Measurements from ENCODE around the gene NCSTN. TPM values are rescaled to one million over a fixed set of nuclear protein-coding genes. Genes with fewer than 3 reads are reported as not detected.

Gene NCSTN
- total and polyA plus RNA-seq, 9 of the 15 experiments (the other 6 are each of a cell fraction or from before 2014, with no cell fraction given) = 21.3 to 91.1 (median 57.9) TPM

- TF ChIP-seq ARID1B (IDR thresholded peaks at IDR 0.05) = no peak
- peak; percentile 64; the same call in 1 of the 2 replicates for TF ChIP-seq KLF1 (tag; IDR thresholded peaks at IDR 0.05)
- no peak for TF ChIP-seq ZNF431 (CRISPR knock-in tag; IDR thresholded peaks at IDR 0.05)
- no peak for TF ChIP-seq HNRNPK (IDR thresholded peaks at IDR 0.05; ENCODE audit: low read depth, low read length, poor library complexity, severe bottlenecking)
- TF ChIP-seq ZBTB11 (CRISPR knock-in tag; IDR thresholded peaks at IDR 0.05) = peak in 2 of 3 experiments; percentile 86 to 98; a peak in 4 of 6 replicates
- TF ChIP-seq RAD51 (IDR thresholded peaks at IDR 0.05; ENCODE audit: borderline replicate concordance, low read depth) = no peak
- peak; percentile 77 for TF ChIP-seq ARID4B (CRISPR knock-in tag; IDR thresholded peaks at IDR 0.05)
- 0 out of 2 replicates have a peak, but pooled peaks have one; percentile 24 for TF ChIP-seq HDGF (IDR thresholded peaks at IDR 0.05)
- peak in 1 of 2 experiments; percentile 87; a peak in 2 of 4 replicates for TF ChIP-seq TRIM24 (IDR thresholded peaks at IDR 0.05)
- TF ChIP-seq E2F1 (CRISPR knock-in tag; IDR thresholded peaks at IDR 0.05) = no peak
- TF ChIP-seq HMGXB4 (CRISPR knock-in tag; IDR thresholded peaks at IDR 0.05) = peak; percentile 19; the same call in 1 of the 2 replicates
- no peak for TF ChIP-seq ZNF512 (tag; IDR thresholded peaks at IDR 0.05)
- TF ChIP-seq SNIP1 (IDR thresholded peaks at IDR 0.05; ENCODE audit: low read depth) = peak; percentile 80; the same call in 1 of the 2 replicates
These were observed at the start of gene NCSTN, which contains the start of gene COPA (continued) for GRCh38 chr1:160342953-160343869.
